ENCODE data around the gene LSM14B.

DNA sequence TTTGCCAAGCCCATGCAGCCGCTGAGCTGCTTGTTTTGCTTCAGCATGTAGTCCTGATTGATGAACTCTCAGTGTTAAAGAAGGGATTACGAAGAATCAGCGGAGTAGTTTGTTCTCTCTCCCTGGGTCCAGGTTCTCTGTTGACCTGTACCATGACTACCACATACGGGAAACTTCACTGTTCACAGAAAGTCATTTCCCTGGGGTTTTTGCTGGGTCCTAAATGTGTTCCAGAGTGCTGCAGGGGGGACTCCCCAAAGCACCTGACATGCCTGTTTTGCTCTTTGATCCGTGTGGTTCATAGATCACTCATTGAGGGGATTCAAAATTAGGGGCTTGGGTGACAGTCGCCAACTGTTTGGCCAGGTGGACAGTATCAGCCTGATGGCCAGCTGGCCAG lies 5.5 kb downstream of the LSM14B start:
- TF ChIP-seq CTCF (IDR thresholded peaks at IDR 0.05) (no peak), POLR2A (IDR thresholded peaks at IDR 0.05) (no peak), POLR2AphosphoS5 (IDR thresholded peaks at IDR 0.05; ENCODE audit: insufficient read depth in 1 of 2, low read depth in 1 of 2) (no peak)

Data from vagina (tissue), 2 donors.